Stimulated activated CD8-positive, alpha-beta memory T cell treated with anti-CD3 and anti-CD28 coated beads, Interleukin-2, amount 100 ng/mL, for 48 hours (primary cell): ENCODE data around the gene CHMP2A.

Source experiments
- DNase-seq, 2 donors: peaks; one replicate each; pipeline ENCODE4 v3.0.0-alpha.2; 2020; ENCODE audit warnings: low read depth in 2 of 2

CHMP2A gene

GRCh38 chr19:58538257-58539168 lies 16.4 kb downstream of the CHMP2A start:
- no peak for DNase-seq

GRCh38 chr19:58536852-58537798 lies 17.8 kb downstream of the CHMP2A start:
- no peak for DNase-seq

GRCh38 chr19:58535857-58536256 lies 19.0 kb downstream of the CHMP2A start:
- no peak for DNase-seq

- DNase-seq: no peak
Observed at GRCh38 chr19:58531034-58531840, 23.7 kb downstream of the CHMP2A start.

- DNase-seq: no peak
Observed at GRCh38 chr19:58529405-58529804, 25.5 kb downstream of the CHMP2A start.

GRCh38 chr19:58522709-58523108 lies 32.2 kb downstream of the CHMP2A start:
- no peak for DNase-seq

GRCh38 chr19:58521651-58522050 lies 33.3 kb downstream of the CHMP2A start:
- no peak for DNase-seq

- no peak for DNase-seq
Observed at GRCh38 chr19:58520257-58520599, 34.7 kb downstream of the CHMP2A start.

- peak; percentile 87 for DNase-seq
Observed at GRCh38 chr19:58519355-58520256, 35.3 kb downstream of the CHMP2A start, which contains the start of gene ZBTB45. TSS of gene ZBTB45 (minus strand) at chr19:58519810. CDS start at chr19:58517673, 2,137 bp downstream.

- peak in 1 of 2 donors; percentile 29 for DNase-seq
Observed at GRCh38 chr19:58519087-58519354, 35.9 kb downstream of the CHMP2A start.

GRCh38 chr19:58518256-58519086 lies 36.4 kb downstream of the CHMP2A start:
- no peak for DNase-seq

- no peak for DNase-seq
Observed at GRCh38 chr19:58516964-58517833, 37.7 kb downstream of the CHMP2A start.

- DNase-seq: no peak
Observed at GRCh38 chr19:58516246-58516836, 38.6 kb downstream of the CHMP2A start.

GRCh38 chr19:58515259-58515658 lies 39.6 kb downstream of the CHMP2A start:
- DNase-seq: no peak

GRCh38 chr19:58514564-58515022 lies 40.3 kb downstream of the CHMP2A start:
- no peak for DNase-seq

GRCh38 chr19:58513694-58514563 lies 41.0 kb downstream of the CHMP2A start:
- DNase-seq: peak; percentile 94 to 96

- DNase-seq: no peak
Observed at GRCh38 chr19:58513213-58513693, 41.7 kb downstream of the CHMP2A start.
